Effector memory CD4-positive, alpha-beta T cell (primary cell): ENCODE data around the gene PRKACB.

Experiments
- DNase-seq, 3 donors: peaks; one replicate each; pipeline ENCODE4 v3.0.0-alpha.2; 2020
- H3K27ac ChIP-seq: 2 replicates; pipeline ENCODE4 v1.7.0; 2013; ENCODE audit warnings: mild to moderate bottlenecking, low read length, moderate library complexity; ENCODE audit not compliant: insufficient read depth, poor library complexity, severe bottlenecking
- H3K27me3 ChIP-seq: replicated peaks from 2 replicates; pipeline ENCODE4 v1.7.0; 2013; ENCODE audit warnings: mild to moderate bottlenecking, low read length; ENCODE audit not compliant: insufficient read depth, control insufficient read depth, poor library complexity, severe bottlenecking
- H3K36me3 ChIP-seq: 2 replicates; pipeline ENCODE4 v1.7.0; 2013; ENCODE audit warnings: mild to moderate bottlenecking, low read length, moderate library complexity; ENCODE audit not compliant: control insufficient read depth, insufficient read depth
- H3K4me1 ChIP-seq: 2 replicates; pipeline ENCODE4 v1.7.0; 2013; ENCODE audit warnings: low read length, mild to moderate bottlenecking; ENCODE audit not compliant: control insufficient read depth, insufficient read depth, poor library complexity, severe bottlenecking
- H3K4me3 ChIP-seq: 2 replicates; pipeline ENCODE4 v1.7.0; 2013; ENCODE audit warnings: low read length, low read depth, mild to moderate bottlenecking; ENCODE audit not compliant: insufficient read depth, poor library complexity, severe bottlenecking
- H3K9me3 ChIP-seq: 2 replicates; pipeline ENCODE4 v1.7.0; 2013; ENCODE audit warnings: mild to moderate bottlenecking, low read length, moderate library complexity; ENCODE audit not compliant: control insufficient read depth

Gene PRKACB

GRCh38 chr1:84168783-84169182, 24.7 kb downstream of the PRKACB start:
- peaks cover 5% of the 10 kb centered on the region for H3K4me1 ChIP-seq
- H3K27me3 ChIP-seq = no peaks in the 10 kb centered on the region
- H3K9me3 ChIP-seq = no peaks in the 10 kb centered on the region
- no peak overlapping the region for H3K27ac ChIP-seq
- no peak overlapping the region for H3K4me3 ChIP-seq
- no peak for DNase-seq
- no peaks in the 10 kb centered on the region for H3K36me3 ChIP-seq

GRCh38 chr1:84170171-84170570, 26.1 kb downstream of the PRKACB start:
- H3K36me3 ChIP-seq = no peaks in the 10 kb centered on the region
- no peak overlapping the region for H3K4me3 ChIP-seq
- no peak for DNase-seq
- H3K27ac ChIP-seq = no peak overlapping the region
- peaks cover 5% of the 10 kb centered on the region for H3K4me1 ChIP-seq
- H3K9me3 ChIP-seq = no peaks in the 10 kb centered on the region
- no peaks in the 10 kb centered on the region for H3K27me3 ChIP-seq

GRCh38 chr1:84171481-84171880, 27.4 kb downstream of the PRKACB start:
- no peaks in the 10 kb centered on the region for H3K36me3 ChIP-seq
- no peak overlapping the region for H3K27ac ChIP-seq
- no peaks in the 10 kb centered on the region for H3K9me3 ChIP-seq
- no peak overlapping the region for H3K4me3 ChIP-seq
- peaks cover 5% of the 10 kb centered on the region for H3K4me1 ChIP-seq
- DNase-seq = no peak
- no peaks in the 10 kb centered on the region for H3K27me3 ChIP-seq

GRCh38 chr1:84174051-84174556, 30.0 kb downstream of the PRKACB start:
- no peak overlapping the region for H3K4me3 ChIP-seq
- H3K27ac ChIP-seq = no peak overlapping the region
- no peak for DNase-seq
- H3K9me3 ChIP-seq = no peaks in the 10 kb centered on the region
- H3K4me1 ChIP-seq = no peaks in the 10 kb centered on the region
- no peaks in the 10 kb centered on the region for H3K36me3 ChIP-seq
- no peaks in the 10 kb centered on the region for H3K27me3 ChIP-seq

- no peak overlapping the region for H3K27ac ChIP-seq
- H3K4me1 ChIP-seq = no peaks in the 10 kb centered on the region
- DNase-seq = no peak
- H3K9me3 ChIP-seq = no peaks in the 10 kb centered on the region
- no peaks in the 10 kb centered on the region for H3K27me3 ChIP-seq
- H3K36me3 ChIP-seq = peaks cover 17% of the 10 kb centered on the region
- H3K4me3 ChIP-seq = no peak overlapping the region
These were observed 37.4 kb downstream of the PRKACB start for GRCh38 chr1:84181350-84182005.

GRCh38 chr1:84190455-84190854, 46.4 kb downstream of the PRKACB start:
- Histone ChIP-seq H3K4me1 (no peaks in the 10 kb centered on the region), H3K36me3 (peaks cover 49% of the 10 kb centered on the region), H3K27me3 (no peaks in the 10 kb centered on the region), H3K9me3 (peaks cover 8% of the 10 kb centered on the region), H3K4me3 (no peak overlapping the region), H3K27ac (no peak overlapping the region)
- no peak for DNase-seq

- DNase-seq = no peak
- H3K36me3 ChIP-seq = peaks cover 49% of the 10 kb centered on the region
These were observed 48.6 kb downstream of the PRKACB start for GRCh38 chr1:84192681-84193080.

GRCh38 chr1:84198832-84199231, 54.8 kb downstream of the PRKACB start:
- DNase-seq = no peak
- Histone ChIP-seq H3K27me3 (no peaks in the 10 kb centered on the region), H3K36me3 (peaks cover 30% of the 10 kb centered on the region), H3K27ac (no peak overlapping the region), H3K4me1 (no peaks in the 10 kb centered on the region), H3K4me3 (no peak overlapping the region), H3K9me3 (no peaks in the 10 kb centered on the region)

More at GRCh38 chr1:84192681-84193080, 48.6 kb downstream of the PRKACB start:
- Histone ChIP-seq H3K27ac (no peak overlapping the region), H3K4me3 (no peak overlapping the region), H3K9me3 (peaks cover 8% of the 10 kb centered on the region), H3K4me1 (no peaks in the 10 kb centered on the region), H3K27me3 (no peaks in the 10 kb centered on the region)

GRCh38 chr1:84199257-84199656, 55.2 kb downstream of the PRKACB start:
- Histone ChIP-seq H3K4me3 (no peak overlapping the region), H3K27ac (no peak overlapping the region), H3K4me1 (no peaks in the 10 kb centered on the region), H3K36me3 (peaks cover 34% of the 10 kb centered on the region), H3K9me3 (no peaks in the 10 kb centered on the region), H3K27me3 (no peaks in the 10 kb centered on the region)
- no peak for DNase-seq

- Histone ChIP-seq H3K27me3 (no peaks in the 10 kb centered on the region), H3K36me3 (peaks cover 29% of the 10 kb centered on the region), H3K9me3 (no peaks in the 10 kb centered on the region), H3K4me3 (no peak overlapping the region), H3K27ac (no peak overlapping the region), H3K4me1 (no peaks in the 10 kb centered on the region)
- DNase-seq = no peak
These were observed 58.1 kb downstream of the PRKACB start for GRCh38 chr1:84202126-84202525.
